ENCODE results near the gene MED13L.

The MED13L gene

GRCh38 chr12:116303929-116304328 lies 26.4 kb upstream of the MED13L start:
- DNase-seq (ENCODE audit: low read depth), result peak; percentile 56
- no peak overlapping the region for H3K4me3 ChIP-seq (ENCODE audit: low read depth, low read length)
- TF ChIP-seq CTCF (conservative IDR thresholded peaks at IDR 0.05; ENCODE audit: low read depth, low read length), result no peak

GRCh38 chr12:116303066-116303465 lies 25.6 kb upstream of the MED13L start:
- DNase-seq (ENCODE audit: low read depth), result no peak
- H3K4me3 ChIP-seq (ENCODE audit: low read depth, low read length), result no peak overlapping the region
- no peak for TF ChIP-seq CTCF (conservative IDR thresholded peaks at IDR 0.05; ENCODE audit: low read depth, low read length)

DNA sequence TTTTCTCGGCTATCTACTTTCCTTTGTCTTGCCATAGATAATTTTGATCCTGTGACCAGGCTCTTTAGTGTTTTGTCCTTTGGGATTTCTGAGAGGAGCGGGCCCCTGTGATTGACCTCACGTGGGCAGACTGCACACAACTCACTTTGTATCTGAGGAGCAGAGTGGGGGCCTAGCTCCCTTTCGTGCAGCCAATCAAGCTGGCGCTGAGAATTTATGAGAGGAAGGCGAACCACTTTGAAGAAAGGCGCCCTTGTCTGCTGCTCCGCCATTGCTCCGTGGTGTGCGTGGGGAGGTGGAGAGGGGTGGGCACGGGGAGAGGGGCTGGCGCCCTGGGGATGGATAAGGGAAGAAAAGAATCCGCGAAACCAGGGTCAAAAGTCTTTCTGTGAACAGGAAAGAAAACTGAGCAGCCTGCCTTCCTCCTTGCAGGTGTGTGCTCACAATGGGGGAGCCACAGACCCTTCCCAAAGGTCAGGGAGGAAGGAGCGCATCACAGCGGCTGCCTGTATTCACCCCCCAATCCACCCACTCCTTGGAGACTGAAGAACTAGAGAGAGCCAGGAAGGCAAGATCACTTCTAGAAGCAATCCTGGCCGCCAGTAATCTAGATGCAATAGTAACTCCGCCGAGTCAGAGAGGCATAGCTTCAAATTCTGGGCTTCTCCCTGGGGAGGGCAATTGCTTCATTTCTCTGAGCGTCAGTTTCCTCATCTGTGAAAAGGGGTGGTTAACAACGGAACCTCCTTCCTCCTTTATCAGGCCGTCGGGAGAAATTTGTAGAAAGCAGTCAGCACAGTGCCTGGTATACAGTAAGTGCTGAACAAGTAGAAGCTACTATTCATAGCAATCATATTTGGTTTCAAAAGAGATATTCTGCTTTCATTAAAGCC lies 24.9 kb upstream of the MED13L start:
- H3K4me3 ChIP-seq (ENCODE audit: low read depth, low read length), result no peak overlapping the region
- DNase-seq (ENCODE audit: low read depth), result no peak
- TF ChIP-seq CTCF (conservative IDR thresholded peaks at IDR 0.05; ENCODE audit: low read depth, low read length), result no peak

DNA sequence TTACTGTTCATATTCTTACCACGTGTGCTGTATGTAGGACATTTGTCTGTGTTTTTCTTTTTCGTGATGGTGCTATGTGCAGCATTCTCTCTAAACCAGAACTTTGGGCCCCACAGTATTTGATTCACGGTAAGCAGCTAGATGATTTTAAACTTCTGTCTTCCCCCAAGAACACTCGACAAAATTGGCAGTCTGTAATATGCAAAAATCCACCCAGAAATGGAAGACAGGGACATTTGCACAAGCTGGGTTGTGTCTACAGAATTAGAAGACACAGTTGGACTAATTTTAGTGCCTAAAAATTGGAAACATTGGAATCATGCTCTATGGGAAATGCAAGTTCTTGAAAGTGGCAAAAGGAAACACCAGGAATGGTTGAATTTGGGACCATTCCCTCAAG lies 24.1 kb upstream of the MED13L start:
- TF ChIP-seq CTCF (conservative IDR thresholded peaks at IDR 0.05; ENCODE audit: low read depth, low read length), result no peak
- no peak for DNase-seq (ENCODE audit: low read depth)
- H3K4me3 ChIP-seq (ENCODE audit: low read depth, low read length), result no peak overlapping the region

GRCh38 chr12:116299665-116300328 lies 22.3 kb upstream of the MED13L start:
- no peak for TF ChIP-seq CTCF (conservative IDR thresholded peaks at IDR 0.05; ENCODE audit: low read depth, low read length)
- H3K4me3 ChIP-seq (ENCODE audit: low read depth, low read length), result no peak overlapping the region
- peak; percentile 57 for DNase-seq (ENCODE audit: low read depth)

DNA sequence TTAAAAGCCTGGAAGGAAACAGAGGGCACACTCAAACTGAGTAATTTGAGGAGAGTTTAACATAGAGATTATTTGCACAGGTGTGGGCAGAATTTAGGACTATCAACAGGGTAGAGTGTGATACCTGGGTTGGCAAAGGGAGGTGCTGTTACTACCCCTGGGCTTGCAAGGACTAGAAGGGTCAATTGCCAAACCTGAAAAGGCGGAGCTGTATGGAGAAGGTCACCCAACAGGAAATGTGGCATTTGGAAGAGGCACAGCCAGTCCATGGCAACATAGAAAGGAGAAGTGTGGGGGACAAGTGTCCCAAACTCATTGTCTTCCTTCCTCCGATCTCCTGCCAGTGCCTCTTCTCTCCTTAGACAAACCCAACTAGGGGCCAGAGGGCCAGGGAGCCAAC lies 21.6 kb upstream of the MED13L start:
- TF ChIP-seq CTCF (conservative IDR thresholded peaks at IDR 0.05; ENCODE audit: low read depth, low read length), result no peak
- DNase-seq (ENCODE audit: low read depth), result no peak
- no peak overlapping the region for H3K4me3 ChIP-seq (ENCODE audit: low read depth, low read length)

All from choroid plexus epithelial cell (primary cell).